Transverse colon (tissue), 4 donors: Measurements from ENCODE around the gene HLA-E. TPM values are rescaled to one million over a fixed set of nuclear protein-coding genes. Genes with fewer than 3 reads are reported as not detected.
A peak's percentile ranks its signal among the peaks of the same experiment; 100 is the strongest.

Experiments used
- DNase-seq: peaks from one replicate; pipeline ENCODE4 v3.0.0-alpha.2; 2019
- H3K27ac ChIP-seq, 4 donors: fragments of 200-600 bp; sonication (generic); 2 replicates each; pipeline ENCODE4 v1.5.1; 2016 to 2018; ENCODE audit warnings: inconsistent platforms in 4 of 4
- H3K27me3 ChIP-seq: fragments of 200-600 bp; sonication (generic); 2 replicates; pipeline ENCODE4 v1.5.1; 2017; ENCODE audit warnings: inconsistent platforms
- H3K36me3 ChIP-seq, 4 donors: fragments of 200-600 bp; sonication (generic); 2 replicates each; pipeline ENCODE4 v1.5.1; 2017 to 2019; ENCODE audit warnings: inconsistent platforms in 4 of 4
- H3K4me1 ChIP-seq, 4 donors: fragments of 200-600 bp; sonication (generic); 2 replicates each; pipeline ENCODE4 v1.5.1; 2017 to 2020; ENCODE audit warnings: inconsistent platforms in 4 of 4
- H3K4me3 ChIP-seq, 4 donors: fragments of 200-600 bp; sonication (generic); 1 replicate in 1 of 4; 2 replicates in 3 of 4; pipeline versions ENCODE4 v1.5.1 to v1.6.1; 2017 to 2019; ENCODE audit warnings: inconsistent platforms in 4 of 4
- H3K9me3 ChIP-seq, 2 donors: fragments of 200-600 bp; sonication (generic); 2 replicates each; pipeline ENCODE4 v1.5.1; 2017 to 2019; ENCODE audit warnings: inconsistent platforms in 2 of 2
- EP300 ChIP-seq: sonication (generic); formaldehyde crosslinking; IDR thresholded peaks from one replicate; pipeline ENCODE4 v1.6.1; 2017; ENCODE audit warnings: antibody characterized with exemption, low read depth
- POLR2A ChIP-seq: fragments of 450-650 bp; IDR thresholded peaks from one replicate; pipeline ENCODE4 v1.6.1; 2016; ENCODE audit warnings: antibody characterized with exemption, mild to moderate bottlenecking, moderate library complexity
- POLR2AphosphoS5 ChIP-seq, 3 donors: sonication (generic); formaldehyde crosslinking; IDR thresholded peaks; one replicate each; pipeline ENCODE4 v1.6.1; 2016; ENCODE audit warnings: antibody characterized with exemption in 3 of 3
- WGBS, 2 donors: methylation state at CpG; one replicate each; pipeline ENCODE4 v1.1.5; 2018; ENCODE audit warnings: low coverage in 1 of 2; 5-methylcytosine and 5-hydroxymethylcytosine counted together
- in situ Hi-C, 4 donors: fragments of 200-750 bp; cut with MboI; loops; one replicate each; pipeline versions ENCODE4 v1.15.0 to v1.15.1; 2017; ENCODE audit warnings: low sequenced_read_pairs in 3 of 4, low pct_ligation_motif_present in 1 of 4, low pct_unique_long_range_greater_than_20kb in 1 of 4
- intact Hi-C: fragments of 100-400 bp; cut with DNase I; formaldehyde crosslinking; loops from one replicate; pipeline ENCODE4 v1.15.1; 2023; ENCODE audit warnings: low total_unique reads
- total RNA-seq, 4 donors: library from RNA; depleted of rRNA; stranded (reverse); fragments of >200 nt; gene quantifications; one replicate each; pipeline ENCODE4 v1.1.0, GENCODE V29; 2016
- TF ChIP-seq, protein P1 (sequence below), 5 experiments: fragments of 200-600 bp in 3 of 5; fragments of 450-650 bp in 2 of 5; sonication (generic) in 3 of 5; IDR thresholded peaks; 1 replicate in 2 of 5; 2 replicates in 3 of 5; pipeline ENCODE4 v1.5.1; 2016 to 2017; ENCODE audit warnings: antibody characterized with exemption in 5 of 5, inconsistent platforms in 3 of 5, mild to moderate bottlenecking in 2 of 5, moderate library complexity in 1 of 5

The HLA-E gene
- total RNA-seq, 4 donors from 2014 or later, result 248 to 610 (median 493) TPM

DNA sequence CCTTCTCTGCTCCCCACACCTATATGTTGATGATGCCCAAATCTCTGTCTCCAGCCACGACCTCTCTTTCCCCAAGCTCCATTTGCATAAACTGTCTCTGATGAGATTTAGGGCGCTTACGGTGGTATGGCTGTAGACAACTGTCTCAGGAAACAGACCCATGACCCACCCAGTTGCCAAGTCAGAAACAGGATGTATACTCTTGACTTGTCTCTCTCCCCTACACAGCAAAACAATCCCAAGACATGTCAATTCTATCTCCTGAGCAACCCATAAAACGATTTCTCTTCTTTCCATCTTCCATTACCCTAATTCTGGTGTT, 53.1 kb downstream of the HLA-E start:
- 8 to 15% methylated on average over 4 of the region's 4 CpGs for WGBS, 2 donors
- H3K9me3 ChIP-seq, result no peaks in the 10 kb centered on the region
- intact Hi-C loops, result no loop called here
- TF ChIP-seq POLR2AphosphoS5 (IDR thresholded peaks at IDR 0.05) (no peak), EP300 (no peak), POLR2A (no peak)
- TF ChIP-seq, protein P1, sequence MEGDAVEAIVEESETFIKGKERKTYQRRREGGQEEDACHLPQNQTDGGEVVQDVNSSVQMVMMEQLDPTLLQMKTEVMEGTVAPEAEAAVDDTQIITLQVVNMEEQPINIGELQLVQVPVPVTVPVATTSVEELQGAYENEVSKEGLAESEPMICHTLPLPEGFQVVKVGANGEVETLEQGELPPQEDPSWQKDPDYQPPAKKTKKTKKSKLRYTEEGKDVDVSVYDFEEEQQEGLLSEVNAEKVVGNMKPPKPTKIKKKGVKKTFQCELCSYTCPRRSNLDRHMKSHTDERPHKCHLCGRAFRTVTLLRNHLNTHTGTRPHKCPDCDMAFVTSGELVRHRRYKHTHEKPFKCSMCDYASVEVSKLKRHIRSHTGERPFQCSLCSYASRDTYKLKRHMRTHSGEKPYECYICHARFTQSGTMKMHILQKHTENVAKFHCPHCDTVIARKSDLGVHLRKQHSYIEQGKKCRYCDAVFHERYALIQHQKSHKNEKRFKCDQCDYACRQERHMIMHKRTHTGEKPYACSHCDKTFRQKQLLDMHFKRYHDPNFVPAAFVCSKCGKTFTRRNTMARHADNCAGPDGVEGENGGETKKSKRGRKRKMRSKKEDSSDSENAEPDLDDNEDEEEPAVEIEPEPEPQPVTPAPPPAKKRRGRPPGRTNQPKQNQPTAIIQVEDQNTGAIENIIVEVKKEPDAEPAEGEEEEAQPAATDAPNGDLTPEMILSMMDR (IDR thresholded peaks at IDR 0.05), result no peak
- H3K27me3 ChIP-seq, result no peaks in the 10 kb centered on the region
- H3K4me1 ChIP-seq, result peaks cover 0 to 10% (median 6%) of the 10 kb centered on the region in 4 donors
- H3K4me3 ChIP-seq, result peak overlapping the region in 1 of 4 donors; percentile 38
- H3K27ac ChIP-seq, result peak overlapping the region in 3 of 4 donors; percentile 4 to 35 (median 5)
- peaks cover 0 to 12% (median 4%) of the 10 kb centered on the region in 4 donors for H3K36me3 ChIP-seq
- no peak for DNase-seq
- in situ Hi-C loops, result no loop called here

DNA sequence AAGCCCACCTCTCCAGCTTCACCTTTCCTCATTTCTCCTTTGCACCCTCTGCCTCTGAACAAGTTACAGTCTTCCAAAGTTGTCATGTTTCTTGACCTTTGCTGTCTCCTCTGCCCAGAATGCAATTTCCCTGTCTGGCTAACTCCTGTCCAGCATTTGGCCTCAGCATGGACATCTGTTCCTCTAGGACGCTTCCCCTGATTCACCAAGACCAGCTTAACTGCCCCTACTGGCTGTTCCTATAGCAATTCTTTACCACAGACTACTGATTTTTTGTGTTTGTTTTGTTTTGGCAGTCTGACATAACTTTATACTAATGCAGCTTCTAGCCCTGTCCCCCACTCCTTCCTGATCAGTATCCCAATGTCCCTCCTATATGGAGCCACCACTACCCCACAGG, 53.6 kb downstream of the HLA-E start:
- intact Hi-C loops, result no loop called here
- Histone ChIP-seq H3K27me3 (no peaks in the 10 kb centered on the region), H3K36me3 (peaks cover 0 to 12% (median 4%) of the 10 kb centered on the region in 4 donors), H3K4me1 (peaks cover 0 to 10% (median 6%) of the 10 kb centered on the region in 4 donors), H3K9me3 (no peaks in the 10 kb centered on the region), H3K4me3 (no peak overlapping the region), H3K27ac (peak overlapping the region in 1 of 4 donors; percentile 5)
- no peak for DNase-seq
- in situ Hi-C loops, result no loop called here
- WGBS, 2 donors, result 83 to 100% methylated on average over 1 of the region's 1 CpG
- TF ChIP-seq, protein P1 (IDR thresholded peaks at IDR 0.05), result no peak
- TF ChIP-seq EP300, result no peak
- TF ChIP-seq POLR2A, result no peak
- TF ChIP-seq POLR2AphosphoS5 (IDR thresholded peaks at IDR 0.05), result no peak

Other genes with a start within 250 kb of the HLA-E start
- gene TRIM39, start 162.6 kb upstream of the HLA-E start, total RNA-seq, result 10 to 100 TPM in 2 of 4 donors, 1 to 10 TPM in 2; 7.6 to 19.1 (median 10.8) TPM
- 100 to 1,000 TPM in 1 of 4 donors, 10 to 100 TPM in 3; 61.9 to 246 (median 87.5) TPM for gene RPP21, start 144.4 kb upstream of the HLA-E start, total RNA-seq
- 10 to 100 TPM; 13.5 to 34.1 (median 20.7) TPM for gene GNL1, start 67.0 kb downstream of the HLA-E start, total RNA-seq
- 10 to 100 TPM in 1 of 4 donors, 1 to 10 TPM in 3; 2.2 to 10.1 (median 5.0) TPM for gene PRR3, start 67.8 kb downstream of the HLA-E start, total RNA-seq
- 10 to 100 TPM; 33.0 to 52.0 (median 40.1) TPM for gene ABCF1, start 81.9 kb downstream of the HLA-E start, total RNA-seq
- gene PPP1R10, start 127.7 kb downstream of the HLA-E start, total RNA-seq, result 10 to 100 TPM; 35.5 to 62.5 (median 53.8) TPM
- gene MRPS18B, start 128.3 kb downstream of the HLA-E start, total RNA-seq, result 10 to 100 TPM in 3 of 4 donors, 1 to 10 TPM in 1; 6.0 to 61.9 (median 39.4) TPM
- gene ATAT1, start 137.4 kb downstream of the HLA-E start, total RNA-seq, result 100 to 1,000 TPM in 1 of 4 donors, 10 to 100 TPM in 3; 10.6 to 174 (median 22.2) TPM
- gene C6orf136, start 157.6 kb downstream of the HLA-E start, total RNA-seq, result 100 to 1,000 TPM in 1 of 4 donors, 10 to 100 TPM in 3; 49.1 to 301 (median 63.5) TPM
- gene DHX16, start 183.5 kb downstream of the HLA-E start, total RNA-seq, result 100 to 1,000 TPM in 1 of 4 donors, 10 to 100 TPM in 3; 37.8 to 144 (median 41.3) TPM
- 10 to 100 TPM; 11.5 to 46.0 (median 14.9) TPM for gene PPP1R18, start 197.1 kb downstream of the HLA-E start, total RNA-seq
- gene NRM, start 201.5 kb downstream of the HLA-E start, total RNA-seq, result 10 to 100 TPM in 1 of 4 donors, 1 to 10 TPM in 2, not detected in 1; 2.7 to 13.8 (median 2.7) TPM
- gene MDC1, start 227.8 kb downstream of the HLA-E start, total RNA-seq, result 10 to 100 TPM in 2 of 4 donors, 1 to 10 TPM in 2; 3.1 to 13.5 (median 9.7) TPM
- gene TUBB, start 230.8 kb downstream of the HLA-E start, total RNA-seq, result 100 to 1,000 TPM in 3 of 4 donors, 10 to 100 TPM in 1; 77.1 to 128 (median 106) TPM